ENCODE measurements around the gene TMEM179. TPM values are rescaled to one million over a fixed set of nuclear protein-coding genes. Genes with fewer than 3 reads are reported as not detected.

The TMEM179 gene
- total and polyA plus RNA-seq, 2 of the 13 experiments (the other 11 are each of a cell fraction or from before 2014, with no cell fraction given) = not detected

GRCh38 chr14:104587641-104588040, 16.9 kb downstream of the TMEM179 start:
- intact Hi-C loops (cut with micrococcal nuclease; ENCODE audit: unreplicated experiment) (no loop called here), in situ Hi-C loops (cut with HindIII; ENCODE audit: extremely low pct_ligation_motif_present, low pct_unique_long_range_greater_than_20kb) (no loop called here)
- POLR2A ChIA-PET = no interaction called here
- Histone ChIP-seq H3K4me2 (ENCODE audit: low read depth, low read length) (no peak overlapping the region), H2AFZ (ENCODE audit: low read length) (no peak overlapping the region), H3K27ac (ENCODE audit: extremely low read length, insufficient read depth, low read length) (no peak overlapping the region), H3K4me3 (replicated peaks in 1 of 3; ENCODE audit: insufficient read depth in 1 of 3, low read depth in 2 of 3, low read length in 3 of 3) (no peak overlapping the region), H3K27me3 (ENCODE audit: control insufficient read depth in 1 of 2, insufficient read depth in 2 of 2, low read length in 2 of 2) (peaks cover 25 to 92% of the 10 kb centered on the region in 2 experiments), H3K9me3 (ENCODE audit: low read length) (no peaks in the 10 kb centered on the region), H4K20me1 (ENCODE audit: insufficient read depth, low read length) (no peaks in the 10 kb centered on the region), H3K9ac (ENCODE audit: insufficient read depth, low read depth, low read length) (no peak overlapping the region), H3K79me2 (ENCODE audit: insufficient read depth, low read length) (no peaks in the 10 kb centered on the region), H3K36me3 (replicated peaks in 1 of 2; ENCODE audit: control insufficient read depth in 1 of 2, insufficient read depth in 2 of 2, low read length in 2 of 2) (no peaks in the 10 kb centered on the region), H3K4me1 (ENCODE audit: insufficient read depth, low read length) (no peaks in the 10 kb centered on the region)
- WGBS (ENCODE audit: low lambda C conversion rate) = no CpG with 5 or more reads among the region's 19 CpGs
- no peak for DNase-seq (ENCODE audit: low spot score)
- peak; percentile 14 for ATAC-seq
- no peak for FAIRE-seq
- BruUV-seq (replicated peaks) = no TSS peak
- CTCF ChIA-PET (ENCODE audit: low intra/inter-chr PET ratio, low total read pairs) = no interaction called here
- TF ChIP-seq REXO4 (CRISPR knock-in tag; IDR thresholded peaks at IDR 0.05; ENCODE audit: borderline replicate concordance) (no peak), ZBTB8A (CRISPR knock-in tag; IDR thresholded peaks at IDR 0.05; ENCODE audit: borderline replicate concordance, low read depth) (no peak), MYPOP (CRISPR knock-in tag; IDR thresholded peaks at IDR 0.05) (no peak), ZFP82 (CRISPR knock-in tag; IDR thresholded peaks at IDR 0.05; ENCODE audit: borderline replicate concordance) (no peak), ZNF160 (CRISPR knock-in tag; IDR thresholded peaks at IDR 0.05) (no peak), CHD4 (IDR thresholded peaks at IDR 0.05; ENCODE audit: borderline replicate concordance, low read length) (no peak), ELF4 (CRISPR knock-in tag; IDR thresholded peaks at IDR 0.05; ENCODE audit: borderline replicate concordance) (no peak), ZNF503 (CRISPR knock-in tag; IDR thresholded peaks at IDR 0.05) (no peak), FOXO1 (CRISPR knock-in tag; IDR thresholded peaks at IDR 0.05) (no peak), ATRX (CRISPR knock-in tag; IDR thresholded peaks at IDR 0.05; ENCODE audit: borderline replicate concordance) (no peak), ZNF639 (CRISPR knock-in tag; conservative IDR thresholded peaks at IDR 0.05) (no peak), ZNF235 (CRISPR knock-in tag; IDR thresholded peaks at IDR 0.05; ENCODE audit: borderline replicate concordance) (no peak), ZGPAT (CRISPR knock-in tag; IDR thresholded peaks at IDR 0.05) (no peak), UBTF (CRISPR knock-in tag; IDR thresholded peaks at IDR 0.05) (no peak), ZNF691 (CRISPR knock-in tag; IDR thresholded peaks at IDR 0.05; ENCODE audit: borderline replicate concordance, low read depth) (no peak), LCORL (IDR thresholded peaks at IDR 0.05) (no peak), LCORL (CRISPR knock-in tag; IDR thresholded peaks at IDR 0.05) (no peak)

Measured in HepG2 (cell line).